ENCODE measurements around the gene PACS1. TPM values are rescaled to one million over a fixed set of nuclear protein-coding genes. Genes with fewer than 3 reads are reported as not detected.

Gene PACS1
- total RNA-seq, 1 experiment from 2014 or later = 47.9 TPM

- CTCF ChIA-PET = interaction anchor here (0.5 to 0.6 kb wide), 2 partner anchors 49 to 167 kb away, joined by 3 to 8 read pairs; no protein-coding TSS in a partner anchor
- Mint-ChIP-seq H3K36me3 (ENCODE audit: insufficient read depth, unreplicated experiment) (peaks cover 5% of the 10 kb centered on the region), H3K4me3 (ENCODE audit: low read depth, unreplicated experiment) (no peak overlapping the region), H3K9me3 (ENCODE audit: low read depth, unreplicated experiment) (no peaks in the 10 kb centered on the region), H3K27ac (ENCODE audit: unreplicated experiment) (no peak overlapping the region), H3K27me3 (ENCODE audit: unreplicated experiment) (no peaks in the 10 kb centered on the region), H3K4me1 (ENCODE audit: low read depth, unreplicated experiment) (no peaks in the 10 kb centered on the region)
- no peak for DNase-seq
- intact Hi-C loops (cut with micrococcal nuclease; ENCODE audit: unreplicated experiment) = no loop called here
- no peak for TF ChIP-seq CTCF (IDR thresholded peaks at IDR 0.05; ENCODE audit: unreplicated experiment)
- BruUV-seq (replicated peaks) = no TSS peak
These were observed 54.5 kb downstream of the PACS1 start for GRCh38 chr11:66124564-66124963.

- TF ChIP-seq CTCF (IDR thresholded peaks at IDR 0.05; ENCODE audit: unreplicated experiment) = no peak
- Mint-ChIP-seq H3K9me3 (ENCODE audit: low read depth, unreplicated experiment) (no peaks in the 10 kb centered on the region), H3K27ac (ENCODE audit: unreplicated experiment) (no peak overlapping the region), H3K36me3 (ENCODE audit: insufficient read depth, unreplicated experiment) (peaks cover 5% of the 10 kb centered on the region), H3K4me1 (ENCODE audit: low read depth, unreplicated experiment) (no peaks in the 10 kb centered on the region), H3K27me3 (ENCODE audit: unreplicated experiment) (no peaks in the 10 kb centered on the region), H3K4me3 (ENCODE audit: low read depth, unreplicated experiment) (no peak overlapping the region)
- no peak for DNase-seq
- CTCF ChIA-PET = no interaction called here
- BruUV-seq (replicated peaks) = no TSS peak
- intact Hi-C loops (cut with micrococcal nuclease; ENCODE audit: unreplicated experiment) = no loop called here
These were observed 56.0 kb downstream of the PACS1 start for GRCh38 chr11:66126064-66126463.

GRCh38 chr11:66126808-66127555 lies 56.9 kb downstream of the PACS1 start:
- H3K36me3 Mint-ChIP-seq (ENCODE audit: insufficient read depth, unreplicated experiment) = peaks cover 5% of the 10 kb centered on the region
- TF ChIP-seq CTCF (IDR thresholded peaks at IDR 0.05; ENCODE audit: unreplicated experiment) = no peak
- CTCF ChIA-PET = no interaction called here
- BruUV-seq (replicated peaks) = no TSS peak
- no peak overlapping the region for H3K4me3 Mint-ChIP-seq (ENCODE audit: low read depth, unreplicated experiment)
- no peaks in the 10 kb centered on the region for H3K4me1 Mint-ChIP-seq (ENCODE audit: low read depth, unreplicated experiment)
- H3K9me3 Mint-ChIP-seq (ENCODE audit: low read depth, unreplicated experiment) = no peaks in the 10 kb centered on the region
- intact Hi-C loops (cut with micrococcal nuclease; ENCODE audit: unreplicated experiment) = no loop called here
- H3K27me3 Mint-ChIP-seq (ENCODE audit: unreplicated experiment) = no peaks in the 10 kb centered on the region
- DNase-seq = no peak
- H3K27ac Mint-ChIP-seq (ENCODE audit: unreplicated experiment) = no peak overlapping the region

GRCh38 chr11:66130978-66131377 lies 60.9 kb downstream of the PACS1 start:
- peaks cover 5% of the 10 kb centered on the region for H3K36me3 Mint-ChIP-seq (ENCODE audit: insufficient read depth, unreplicated experiment)
- no peak overlapping the region for H3K27ac Mint-ChIP-seq (ENCODE audit: unreplicated experiment)
- CTCF ChIA-PET = interaction anchor here (1.1 kb wide), 1 partner anchor 15 kb away, joined by 3 read pairs; no protein-coding TSS in a partner anchor
- no peak for TF ChIP-seq CTCF (IDR thresholded peaks at IDR 0.05; ENCODE audit: unreplicated experiment)
- DNase-seq = no peak
- H3K4me1 Mint-ChIP-seq (ENCODE audit: low read depth, unreplicated experiment) = no peaks in the 10 kb centered on the region
- H3K27me3 Mint-ChIP-seq (ENCODE audit: unreplicated experiment) = no peaks in the 10 kb centered on the region
- no peaks in the 10 kb centered on the region for H3K9me3 Mint-ChIP-seq (ENCODE audit: low read depth, unreplicated experiment)
- no peak overlapping the region for H3K4me3 Mint-ChIP-seq (ENCODE audit: low read depth, unreplicated experiment)
- BruUV-seq (replicated peaks) = no TSS peak
- intact Hi-C loops (cut with micrococcal nuclease; ENCODE audit: unreplicated experiment) = no loop called here
